Cardiac muscle cell (in vitro differentiated cells and primary cell): ENCODE data around the gene CHRDL2. TPM values are rescaled to one million over a fixed set of nuclear protein-coding genes. Genes with fewer than 3 reads are reported as not detected.
"Not testable (repeated sequence)": the region's sequence is repeated elsewhere in the genome, so short reads cannot be mapped to it uniquely, and the experiment has no call there.

Source experiments
- DNase-seq, 2 donors: peaks; one replicate each; pipeline versions ENCODE4 v3.0.0 to v3.0.0-alpha.2; 2010 to 2017; ENCODE audit warnings: low read depth in 1 of 2, low spot score in 1 of 2
- H3K27ac ChIP-seq: fragments of 200-600 bp; sonication (generic); 2 replicates; pipeline ENCODE4 v1.5.1; 2016
- H3K27me3 ChIP-seq: fragments of 200-600 bp; sonication (generic); 2 replicates; pipeline ENCODE4 v1.6.0; 2016; ENCODE audit warnings: control low read depth
- H3K36me3 ChIP-seq: fragments of 200-600 bp; sonication (generic); 2 replicates; pipeline ENCODE4 v1.5.1; 2016; ENCODE audit warnings: control low read depth
- H3K4me1 ChIP-seq: fragments of 200-600 bp; sonication (generic); 2 replicates; pipeline ENCODE4 v1.8.1; 2017; ENCODE audit warnings: low read depth, mild to moderate bottlenecking, mixed run types
- H3K4me3 ChIP-seq: fragments of 200-600 bp; sonication (generic); 2 replicates; pipeline ENCODE4 v1.5.1; 2016; ENCODE audit warnings: mild to moderate bottlenecking
- H3K9me3 ChIP-seq: fragments of 200-600 bp; sonication (generic); 2 replicates; pipeline ENCODE4 v1.5.1; 2017; ENCODE audit warnings: low read depth, mild to moderate bottlenecking, control low read depth
- CTCF ChIP-seq: IDR thresholded peaks from 2 replicates; pipeline ENCODE4 v1.5.1; 2012; ENCODE audit warnings: low read depth, mild to moderate bottlenecking, low read length
- polyA plus RNA-seq: library from polyadenylated mRNA; unstranded; fragments of >200 nt; fragmentation: Nextera tagmentation; extraction: Ambion mirVana; gene quantifications from 2 replicates; pipeline ENCODE4 v1.2.1, GENCODE V29; 2016
- total RNA-seq: library from RNA; depleted of rRNA; stranded (reverse); fragments of >200 nt; gene quantifications from 2 replicates; pipeline ENCODE4 v1.2.3, GENCODE V29; 2016

Gene CHRDL2
- total and polyA plus RNA-seq, 2 experiments from 2014 or later = not detected

- Histone ChIP-seq H3K9me3 (no peaks in the 10 kb centered on the region), H3K4me1 (no peaks in the 10 kb centered on the region), H3K27me3 (no peaks in the 10 kb centered on the region), H3K4me3 (no peak overlapping the region), H3K27ac (no peak overlapping the region), H3K36me3 (no peaks in the 10 kb centered on the region)
- DNase-seq = peak in 1 of 2 donors; percentile 55
- no peak for TF ChIP-seq CTCF
These were observed 59.6 kb downstream of the CHRDL2 start for GRCh38 chr11:74671520-74672196.

- no peak overlapping the region for H3K27ac ChIP-seq
- DNase-seq = no peak
- TF ChIP-seq CTCF = no peak
- no peaks in the 10 kb centered on the region for H3K36me3 ChIP-seq
- H3K4me1 ChIP-seq = no peaks in the 10 kb centered on the region
- no peaks in the 10 kb centered on the region for H3K9me3 ChIP-seq
- no peak overlapping the region for H3K4me3 ChIP-seq
- no peaks in the 10 kb centered on the region for H3K27me3 ChIP-seq
These were observed 61.1 kb downstream of the CHRDL2 start for GRCh38 chr11:74670171-74670570.

- Histone ChIP-seq H3K27me3 (no peaks in the 10 kb centered on the region), H3K4me3 (no peak overlapping the region), H3K27ac (no peak overlapping the region), H3K36me3 (no peaks in the 10 kb centered on the region), H3K4me1 (no peaks in the 10 kb centered on the region), H3K9me3 (no peaks in the 10 kb centered on the region)
- DNase-seq = no peak
- no peak for TF ChIP-seq CTCF
These were observed 61.7 kb downstream of the CHRDL2 start for GRCh38 chr11:74669211-74670160.

- Histone ChIP-seq H3K27me3 (no peaks in the 10 kb centered on the region), H3K36me3 (no peaks in the 10 kb centered on the region), H3K4me3 (no peak overlapping the region), H3K4me1 (no peaks in the 10 kb centered on the region), H3K27ac (no peak overlapping the region), H3K9me3 (no peaks in the 10 kb centered on the region)
- TF ChIP-seq CTCF = no peak
- no peak for DNase-seq
These were observed 67.9 kb downstream of the CHRDL2 start for GRCh38 chr11:74663315-74663714.

- Histone ChIP-seq H3K27me3 (no peaks in the 10 kb centered on the region), H3K36me3 (no peaks in the 10 kb centered on the region), H3K27ac (no peak overlapping the region), H3K4me3 (no peak overlapping the region), H3K4me1 (no peaks in the 10 kb centered on the region), H3K9me3 (no peaks in the 10 kb centered on the region)
- no peak for TF ChIP-seq CTCF
- DNase-seq = no peak
These were observed 68.6 kb downstream of the CHRDL2 start for GRCh38 chr11:74662487-74663103.

- not testable (repeated sequence) for H3K4me3 ChIP-seq, H3K36me3 ChIP-seq, DNase-seq, H3K9me3 ChIP-seq, H3K4me1 ChIP-seq, H3K27ac ChIP-seq, H3K27me3 ChIP-seq
These were observed 72.1 kb downstream of the CHRDL2 start for GRCh38 chr11:74659124-74659523.
